ENCODE results near the gene HSH2D.

Gene HSH2D

DNA sequence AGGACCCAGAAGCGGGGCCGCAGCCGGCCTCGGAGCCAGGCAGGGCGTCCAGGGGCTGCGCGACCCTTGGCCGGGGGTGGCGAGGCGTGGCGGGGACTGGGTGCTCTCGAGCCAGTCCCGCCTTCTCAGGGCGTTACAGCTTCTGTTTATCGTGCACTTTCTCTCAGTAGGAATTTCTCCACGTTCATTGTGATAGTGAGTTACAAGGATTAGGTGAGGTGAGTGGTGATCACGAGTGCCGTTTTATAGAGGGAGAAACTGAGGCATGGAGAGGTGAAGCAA lies 54.8 kb downstream of the HSH2D start:
- DNase-seq, result no peak

GRCh38 chr19:16199275-16199932 lies 55.9 kb downstream of the HSH2D start:
- no peak for DNase-seq

- no peak for DNase-seq
Measured at GRCh38 chr19:16200038-16201010, 56.8 kb downstream of the HSH2D start.

GRCh38 chr19:16201011-16201391 lies 57.5 kb downstream of the HSH2D start:
- DNase-seq, result no peak

DNA sequence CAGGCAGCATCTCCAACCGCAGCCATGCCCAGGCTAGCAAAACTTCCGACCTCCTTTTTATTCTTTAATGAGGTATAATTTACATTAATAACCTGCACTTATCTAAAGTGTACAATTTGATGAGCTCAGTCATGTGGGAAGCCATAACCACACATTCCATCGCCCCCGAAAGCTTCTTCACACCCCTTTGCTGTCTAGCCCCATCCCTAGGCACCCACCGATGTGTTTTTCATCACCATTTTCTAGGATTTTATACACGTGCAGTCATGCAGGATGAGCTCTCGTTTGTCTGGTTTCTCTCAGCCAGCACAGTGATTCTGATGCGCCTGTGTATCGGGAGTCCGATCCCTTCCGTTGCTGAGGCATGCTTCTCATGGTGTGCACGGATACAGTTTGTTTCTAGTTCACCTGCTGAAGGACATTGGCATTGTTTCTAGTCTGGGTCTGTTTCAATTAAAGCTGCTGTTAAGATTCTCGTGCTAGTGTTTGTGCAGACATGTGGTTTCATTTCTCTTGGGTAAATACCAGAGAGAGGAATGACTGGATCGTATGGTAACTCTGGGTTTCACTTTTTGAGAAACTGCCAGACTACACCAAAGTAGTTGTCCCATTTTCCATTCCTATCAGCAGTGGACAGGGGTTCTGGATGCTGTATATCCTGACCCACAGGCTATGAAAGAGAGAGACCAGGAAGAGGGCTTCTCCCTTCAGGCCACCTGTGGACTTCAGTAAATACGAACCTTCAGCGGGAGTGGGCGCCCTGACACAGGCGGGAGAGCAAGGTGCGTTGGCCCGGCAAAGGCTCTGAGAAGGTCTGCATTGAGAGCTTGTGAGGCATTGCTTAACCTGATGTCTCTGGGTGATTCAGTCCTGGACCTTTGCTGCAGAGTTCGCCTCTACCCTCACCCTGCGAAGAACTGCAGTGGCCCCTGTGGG lies 59.1 kb downstream of the HSH2D start:
- DNase-seq, result no peak

- DNase-seq, result peak; percentile 8
Measured at GRCh38 chr19:16203256-16204004, 59.9 kb downstream of the HSH2D start.

- DNase-seq, result no peak
Measured at GRCh38 chr19:16204005-16204294, 60.5 kb downstream of the HSH2D start.

GRCh38 chr19:16205205-16206045 lies 61.9 kb downstream of the HSH2D start:
- no peak for DNase-seq

DNA sequence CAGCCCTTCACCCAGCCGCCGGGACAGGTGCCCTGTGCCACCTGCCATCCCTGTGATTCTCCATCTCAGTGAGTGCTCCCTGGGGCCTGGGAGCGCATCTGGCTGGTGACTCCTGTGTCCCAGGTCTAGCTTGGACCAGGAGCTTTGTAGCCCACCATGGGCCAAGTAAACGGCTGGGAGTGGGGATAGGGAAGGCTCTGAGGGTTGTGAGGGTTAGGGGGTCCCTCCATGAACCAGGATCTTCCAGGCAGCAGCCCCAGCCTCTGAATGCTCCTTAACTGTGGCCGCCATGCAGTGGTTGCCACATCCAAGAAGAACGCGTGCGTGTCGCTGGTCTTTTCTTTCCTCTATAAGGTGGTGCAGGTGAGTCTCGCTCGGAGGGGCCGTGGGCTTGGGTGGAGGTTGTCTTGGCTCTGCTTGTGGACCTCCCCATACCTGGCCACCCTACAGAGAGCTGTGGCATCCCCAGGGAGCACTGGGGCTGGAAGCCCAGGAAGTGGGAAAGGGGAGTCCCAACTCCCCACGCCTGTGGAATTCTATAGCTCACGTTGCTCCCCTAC lies 62.6 kb downstream of the HSH2D start:
- DNase-seq, result no peak

DNA sequence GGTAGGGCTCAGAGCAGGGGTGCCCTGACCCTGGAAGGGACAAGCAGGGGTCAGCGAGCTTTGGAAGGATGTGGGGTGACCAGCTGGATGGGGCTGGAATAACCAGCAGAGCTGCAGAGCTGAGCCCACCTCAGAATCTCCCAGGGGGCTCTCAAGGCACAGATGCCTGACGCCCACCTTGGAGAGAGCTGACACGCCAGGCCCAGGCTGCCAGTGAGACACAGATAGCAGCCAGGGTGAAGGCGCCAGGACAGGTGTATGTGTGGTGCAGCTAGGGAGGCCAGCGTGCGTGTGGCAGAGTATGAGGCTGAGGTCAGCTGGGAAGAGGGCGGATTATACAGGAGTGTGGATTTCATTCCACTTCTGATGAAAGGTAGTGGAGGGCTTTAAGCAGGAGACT lies 63.2 kb downstream of the HSH2D start:
- no peak for DNase-seq

- DNase-seq, result no peak
Measured at GRCh38 chr19:16207063-16207462, 63.6 kb downstream of the HSH2D start.

GRCh38 chr19:16207490-16208025 lies 64.1 kb downstream of the HSH2D start:
- no peak for DNase-seq

All from NCI-H2171 treated with DMSO at 0.1 percent for 48 hours (cell line).